ENCODE measurements around the gene FBLN1. TPM values are rescaled to one million over a fixed set of nuclear protein-coding genes. Genes with fewer than 3 reads are reported as not detected.

The FBLN1 gene
- total and polyA plus RNA-seq, 2 of the 8 experiments (the other 6 are each of a cell fraction or from before 2014, with no cell fraction given), result 159 to 168 TPM

GRCh38 chr22:45470871-45471270 is 31.8 kb upstream of the FBLN1 start:
- H3K23me2 ChIP-seq (ENCODE audit: low read depth, low read length), result no peaks in the 10 kb centered on the region
- ChIA-PET POLR2A (ENCODE audit: partially characterized antibody) (interaction anchor here (1.5 kb wide), 1 partner anchor 34 kb away, joined by 4 read pairs; no protein-coding TSS in a partner anchor), CTCF (ENCODE audit: partially characterized antibody) (interaction anchor here (0.6 to 2.4 kb wide), 6 partner anchors 9 to 69 kb away, joined by 3 to 16 read pairs (median 4); no protein-coding TSS in a partner anchor)
- H3K9me3 ChIP-seq (ENCODE audit: insufficient read depth in 2 of 2, low read depth in 1 of 2, low read length in 1 of 2), result peaks cover 0 to 4% of the 10 kb centered on the region in 2 experiments; a peak in 1 of 4 replicates
- H3K27ac ChIP-seq (ENCODE audit: low read depth, low read length), result no peak overlapping the region
- H4K5ac ChIP-seq (ENCODE audit: insufficient read length, low read depth, low read length), result no peak overlapping the region
- H3K14ac ChIP-seq (ENCODE audit: insufficient read length), result no peak overlapping the region
- no peak overlapping the region for H2AFZ ChIP-seq (ENCODE audit: low read length)
- H4K20me1 ChIP-seq (replicated peaks in 1 of 2; ENCODE audit: control insufficient read depth in 1 of 2, insufficient read depth in 2 of 2, low read length in 2 of 2), result no peaks in the 10 kb centered on the region
- H2BK20ac ChIP-seq (ENCODE audit: low read length), result 0 out of 2 replicates have a peak overlapping the region, but pooled peaks have one; percentile 34
- H4K8ac ChIP-seq (ENCODE audit: extremely low read depth, insufficient read depth, low read length), result no peak overlapping the region
- H3K9ac ChIP-seq (replicated peaks in 1 of 4; ENCODE audit: extremely low read depth in 1 of 4, low read depth in 3 of 4, low read length in 3 of 4), result no peak overlapping the region
- H3K4me1 ChIP-seq (replicated peaks in 1 of 4; ENCODE audit: control insufficient read depth in 3 of 4, insufficient read depth in 4 of 4, low read length in 3 of 4), result peaks cover 0 to 9% (median 1%) of the 10 kb centered on the region in 4 experiments; a peak in 2 of 7 replicates
- no peak overlapping the region for H3K56ac ChIP-seq (replicated peaks; ENCODE audit: insufficient read length, low read depth, low read length)
- no peaks in the 10 kb centered on the region for H3K36me3 ChIP-seq (ENCODE audit: control insufficient read depth in 2 of 4, insufficient read depth in 4 of 4, low read length in 3 of 4)
- FAIRE-seq (no peak), DNase-seq (ENCODE audit: low read depth in 1 of 2, low spot score in 2 of 2) (no peak)
- H3K79me2 ChIP-seq (ENCODE audit: control insufficient read depth in 1 of 2, insufficient read depth in 2 of 2, low read length in 2 of 2), result no peaks in the 10 kb centered on the region
- no peak overlapping the region for H3K4ac ChIP-seq (replicated peaks; ENCODE audit: insufficient read length, low read depth, low read length)
- TF ChIP-seq YY1 (IDR thresholded peaks at IDR 0.05; ENCODE audit: low read depth, low read length) (no peak), TAF1 (IDR thresholded peaks at IDR 0.05; ENCODE audit: low read depth, low read length) (no peak), RAD21 (IDR thresholded peaks at IDR 0.05 in 1 of 2, conservative IDR thresholded peaks at IDR 0.05 in 1 of 2; ENCODE audit: low read depth in 2 of 2, low read length in 2 of 2) (no peak)
- H3K23ac ChIP-seq (ENCODE audit: insufficient read length), result no peak overlapping the region
- no peak overlapping the region for H2BK5ac ChIP-seq (ENCODE audit: low read depth, low read length)
- H2AK5ac ChIP-seq (ENCODE audit: low read depth, low read length), result no peak overlapping the region
- no peak overlapping the region for H3K4me3 ChIP-seq (ENCODE audit: extremely low read depth in 1 of 4, insufficient read depth in 2 of 4, low read depth in 3 of 4, low read length in 4 of 4)
- H3K18ac ChIP-seq (ENCODE audit: extremely low read depth, low read length), result no peak overlapping the region
- no peak overlapping the region for H3K4me2 ChIP-seq (ENCODE audit: insufficient read depth in 1 of 2, low read depth in 2 of 2, low read length in 2 of 2)
- H2BK12ac ChIP-seq (ENCODE audit: low read depth, low read length), result no peak overlapping the region; the same call in 1 of the 2 replicates
- H4K91ac ChIP-seq (replicated peaks; ENCODE audit: insufficient read length, low read length), result no peak overlapping the region
- WGBS, 2 experiments (ENCODE audit: extremely low coverage in 1 of 2, insufficient coverage in 1 of 2, insufficient read length in 1 of 2, insufficient replicate concordance in 2 of 2, low coverage in 1 of 2, low lambda C conversion rate in 2 of 2, missing lambda C conversion rate in 1 of 2), result 80% methylated on average over 11 of the region's 11 CpGs; no CpG with 5 or more reads in 1 of the 2 experiments
- no peak overlapping the region for H2BK120ac ChIP-seq (replicated peaks; ENCODE audit: low read depth, low read length)
- H2BK15ac ChIP-seq (ENCODE audit: low read length), result no peak overlapping the region
- no peaks in the 10 kb centered on the region for H3K27me3 ChIP-seq (replicated peaks in 1 of 4; ENCODE audit: control insufficient read depth in 3 of 4, extremely low read depth in 1 of 4, insufficient read depth in 3 of 4, low read length in 3 of 4)
- no peaks in the 10 kb centered on the region for H3K79me1 ChIP-seq (ENCODE audit: low read depth, low read length)

Data from H1 (cell line).